Retinal pigment epithelial cell (primary cell): ENCODE measurements around the gene CEP97.
"Not testable (repeated sequence)": the region's sequence is repeated elsewhere in the genome, so short reads cannot be mapped to it uniquely, and the experiment has no call there.

ENCODE experiments used
- DNase-seq: peaks from one replicate; pipeline ENCODE4 v3.0.0-alpha.2; 2010; ENCODE audit warnings: low read depth
- H3K4me3 ChIP-seq: 2 replicates; pipeline ENCODE4 v1.5.1; 2011; ENCODE audit warnings: mild to moderate bottlenecking, low read length, control low read depth, moderate library complexity
- TF ChIP-seq, protein P1 (sequence below): conservative IDR thresholded peaks from 2 replicates; pipeline ENCODE4 v1.5.1; 2011; ENCODE audit warnings: low read depth, low read length, control low read depth, inconsistent platforms

Gene CEP97

DNA sequence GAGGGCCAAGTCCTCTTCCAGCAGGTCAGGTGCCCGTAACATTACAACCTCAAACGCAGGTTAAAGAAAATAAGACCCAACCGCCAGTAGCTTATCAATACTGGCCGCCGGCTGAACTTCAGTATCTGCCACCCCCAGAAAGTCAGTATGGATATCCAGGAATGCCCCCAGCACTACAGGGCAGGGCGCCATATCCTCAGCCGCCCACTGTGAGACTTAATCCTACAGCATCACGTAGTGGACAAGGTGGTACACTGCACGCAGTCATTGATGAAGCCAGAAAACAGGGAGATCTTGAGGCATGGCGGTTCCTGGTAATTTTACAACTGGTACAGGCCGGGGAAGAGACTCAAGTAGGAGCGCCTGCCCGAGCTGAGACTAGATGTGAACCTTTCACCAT is 30.9 kb upstream of the CEP97 start:
- not testable (repeated sequence) for H3K4me3 ChIP-seq, DNase-seq
- TF ChIP-seq, protein P1, sequence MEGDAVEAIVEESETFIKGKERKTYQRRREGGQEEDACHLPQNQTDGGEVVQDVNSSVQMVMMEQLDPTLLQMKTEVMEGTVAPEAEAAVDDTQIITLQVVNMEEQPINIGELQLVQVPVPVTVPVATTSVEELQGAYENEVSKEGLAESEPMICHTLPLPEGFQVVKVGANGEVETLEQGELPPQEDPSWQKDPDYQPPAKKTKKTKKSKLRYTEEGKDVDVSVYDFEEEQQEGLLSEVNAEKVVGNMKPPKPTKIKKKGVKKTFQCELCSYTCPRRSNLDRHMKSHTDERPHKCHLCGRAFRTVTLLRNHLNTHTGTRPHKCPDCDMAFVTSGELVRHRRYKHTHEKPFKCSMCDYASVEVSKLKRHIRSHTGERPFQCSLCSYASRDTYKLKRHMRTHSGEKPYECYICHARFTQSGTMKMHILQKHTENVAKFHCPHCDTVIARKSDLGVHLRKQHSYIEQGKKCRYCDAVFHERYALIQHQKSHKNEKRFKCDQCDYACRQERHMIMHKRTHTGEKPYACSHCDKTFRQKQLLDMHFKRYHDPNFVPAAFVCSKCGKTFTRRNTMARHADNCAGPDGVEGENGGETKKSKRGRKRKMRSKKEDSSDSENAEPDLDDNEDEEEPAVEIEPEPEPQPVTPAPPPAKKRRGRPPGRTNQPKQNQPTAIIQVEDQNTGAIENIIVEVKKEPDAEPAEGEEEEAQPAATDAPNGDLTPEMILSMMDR = peak; percentile 50

DNA sequence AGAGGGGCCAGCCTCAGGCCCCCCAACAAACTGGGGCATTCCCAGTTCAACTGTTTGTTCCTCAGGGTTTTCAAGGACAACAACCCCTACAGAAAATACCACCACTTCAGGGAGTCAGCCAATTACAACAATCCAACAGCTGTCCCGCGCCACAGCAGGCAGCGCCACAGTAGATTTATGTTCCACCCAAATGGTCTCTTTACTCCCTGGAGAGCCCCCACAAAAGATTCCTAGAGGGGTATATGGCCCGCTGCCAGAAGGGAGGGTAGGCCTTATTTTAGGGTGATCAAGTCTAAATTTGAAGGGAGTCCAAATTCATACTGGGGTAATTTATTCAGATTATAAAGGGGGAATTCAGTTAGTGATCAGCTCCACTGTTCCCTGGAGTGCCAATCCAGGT is 29.6 kb upstream of the CEP97 start:
- H3K4me3 ChIP-seq, DNase-seq: not testable (repeated sequence)

DNA sequence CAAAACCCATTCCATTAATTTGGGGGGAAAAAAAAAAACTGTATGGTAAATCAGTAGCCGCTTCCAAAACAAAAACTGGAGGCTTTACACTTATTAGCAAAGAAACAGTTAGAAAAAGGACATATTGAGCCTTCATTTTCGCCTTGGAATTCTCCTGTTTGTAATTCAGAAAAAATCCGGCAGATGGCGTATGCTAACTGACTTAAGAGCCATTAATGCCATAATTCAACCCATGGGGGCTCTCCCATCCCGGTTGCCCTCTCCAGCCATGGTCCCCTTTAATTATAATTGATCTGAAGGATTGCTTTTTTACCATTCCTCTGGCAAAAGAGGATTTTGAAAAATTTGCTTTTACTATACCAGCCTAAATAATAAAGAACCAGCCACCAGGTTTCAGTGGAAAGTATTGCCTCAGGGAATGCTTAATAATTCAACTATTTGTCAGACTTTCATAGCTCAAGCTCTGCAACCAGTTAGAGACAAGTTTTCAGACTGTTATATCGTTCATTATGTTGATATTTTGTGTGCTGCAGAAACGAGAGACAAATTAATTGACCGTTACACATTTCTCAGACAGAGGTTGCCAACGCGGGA is 28.5 kb upstream of the CEP97 start:
- H3K4me3 ChIP-seq = no peak overlapping the region
- TF ChIP-seq, protein P1 = peak; percentile 64
- DNase-seq = no peak

DNA sequence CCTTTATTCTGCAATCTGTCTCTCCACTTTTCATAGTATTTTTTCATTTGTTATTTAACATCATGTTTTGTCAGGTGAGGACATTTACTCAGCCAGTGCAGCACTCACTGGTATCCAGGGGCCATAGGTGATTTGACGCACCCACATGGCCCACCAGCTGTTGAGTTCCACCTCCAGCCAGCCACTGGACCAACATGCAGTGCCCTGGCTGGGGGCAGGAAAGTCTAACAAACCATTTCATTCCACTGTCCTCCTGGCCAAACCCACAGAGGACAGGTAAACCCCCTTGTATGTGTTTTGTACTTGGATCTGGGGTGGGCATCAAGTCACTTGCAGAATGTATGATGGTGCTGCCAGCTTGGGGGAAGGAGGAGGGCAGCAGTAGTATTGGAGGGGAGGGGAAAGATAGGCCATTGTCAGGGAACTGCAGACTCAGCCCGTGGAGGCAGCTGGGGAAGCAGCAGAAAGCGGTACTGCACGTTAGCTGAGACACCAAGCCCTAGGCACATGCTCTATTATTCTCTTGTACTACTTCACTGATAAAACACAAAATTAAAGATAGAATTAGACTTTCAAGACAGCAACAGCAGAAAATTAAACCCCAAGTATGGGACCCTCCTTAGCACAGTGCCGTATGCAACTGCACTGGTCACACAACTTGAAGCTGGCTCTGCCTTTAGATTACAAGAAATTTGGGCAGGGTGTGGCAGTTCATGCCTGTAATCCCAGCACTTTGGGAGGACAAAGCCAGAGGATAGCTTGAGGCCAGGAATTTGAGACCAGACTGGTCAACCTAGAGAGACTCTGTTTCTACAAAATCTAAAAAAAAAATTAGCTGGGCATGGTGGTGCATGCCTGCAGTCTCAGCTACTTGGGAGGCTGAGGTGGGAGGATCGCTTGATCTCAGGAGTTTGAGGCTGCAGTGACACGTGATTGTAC is 22.4 kb upstream of the CEP97 start:
- TF ChIP-seq, protein P1 = no peak
- DNase-seq = no peak
- H3K4me3 ChIP-seq = no peak overlapping the region

DNA sequence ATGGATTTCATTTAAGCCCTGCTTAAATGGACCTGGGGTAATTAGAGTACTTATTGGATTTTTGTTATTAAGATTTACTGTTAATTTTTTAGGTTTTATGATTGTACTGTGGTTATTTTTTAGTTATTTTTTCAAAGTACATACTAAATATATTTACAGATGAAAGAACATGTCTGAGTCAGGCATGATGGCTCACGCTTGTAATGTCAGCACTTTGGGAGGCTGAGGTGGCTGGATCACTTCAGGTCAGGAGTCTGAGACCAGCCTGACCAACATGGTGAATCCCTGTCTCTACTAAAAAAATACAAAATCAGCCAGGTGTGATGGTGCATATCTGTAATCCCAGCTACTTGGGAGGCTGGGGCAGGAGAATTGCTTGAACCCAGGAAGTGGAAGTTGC is 21.7 kb upstream of the CEP97 start:
- TF ChIP-seq, protein P1 = no peak
- no peak for DNase-seq
- H3K4me3 ChIP-seq = no peak overlapping the region

DNA sequence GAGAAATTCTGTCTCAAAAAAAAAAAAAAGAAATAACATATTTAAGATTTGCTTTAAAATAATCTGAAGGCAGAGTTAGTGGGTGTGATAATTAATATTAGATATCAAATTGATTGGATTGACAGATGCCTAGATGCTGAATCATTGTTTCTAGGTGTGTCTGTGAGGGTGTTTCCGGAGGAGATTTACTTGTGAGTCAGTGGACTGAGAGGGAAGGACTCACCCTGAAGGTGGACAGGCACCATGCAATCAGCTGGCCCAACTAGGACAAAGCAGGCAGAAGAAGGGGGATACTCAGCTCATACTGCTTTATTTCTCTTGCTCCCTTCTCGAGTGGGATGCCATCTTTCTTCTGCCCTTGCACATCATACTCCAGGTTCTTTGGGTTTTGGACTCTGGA is 21.2 kb upstream of the CEP97 start:
- TF ChIP-seq, protein P1 = no peak
- no peak for DNase-seq
- H3K4me3 ChIP-seq = no peak overlapping the region

DNA sequence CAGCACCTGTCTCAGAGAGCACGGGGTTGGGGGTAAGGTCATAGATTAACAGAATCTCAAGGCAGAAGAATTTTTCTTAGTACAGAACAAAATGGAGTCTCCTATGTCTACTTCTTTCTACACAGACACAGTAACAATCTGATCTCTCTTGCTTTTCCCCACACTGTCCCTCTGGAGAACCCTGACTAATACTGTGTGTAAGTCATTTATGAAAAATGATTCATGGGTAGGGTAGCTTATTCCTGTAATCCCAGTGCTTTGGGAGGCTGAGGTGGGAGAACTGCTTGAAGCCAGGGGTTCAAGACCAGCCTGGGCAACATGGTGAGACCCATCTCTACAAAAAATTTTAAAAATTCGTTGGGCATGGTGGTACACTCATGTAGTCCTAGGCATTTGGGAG is 19.8 kb upstream of the CEP97 start:
- not testable (repeated sequence) for H3K4me3 ChIP-seq, DNase-seq

DNA sequence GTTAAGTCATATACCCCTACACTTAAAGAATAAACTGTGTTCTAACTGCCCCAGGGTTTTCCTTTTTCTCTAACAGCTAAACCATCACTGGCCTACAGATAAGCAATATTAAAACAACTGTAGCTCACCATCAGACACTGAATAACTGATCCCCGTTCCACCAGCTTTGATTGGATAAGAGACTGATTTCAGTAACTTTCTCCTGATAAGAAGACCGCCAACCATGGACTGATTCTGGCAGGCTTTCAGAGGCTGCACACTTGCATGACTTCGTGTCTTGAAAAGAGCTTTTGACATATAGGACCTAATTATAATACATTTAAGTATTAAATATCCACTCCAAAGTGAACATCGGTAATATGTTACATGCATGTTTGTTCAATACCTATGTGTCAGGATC is 15.3 kb upstream of the CEP97 start:
- no peak overlapping the region for H3K4me3 ChIP-seq
- TF ChIP-seq, protein P1 = no peak
- no peak for DNase-seq
